ENCODE measurements around the gene TBC1D8. TPM values are rescaled to one million over a fixed set of nuclear protein-coding genes. Genes with fewer than 3 reads are reported as not detected.

The TBC1D8 gene
- total and polyA plus RNA-seq, 2 of the 13 experiments (the other 11 are each of a cell fraction or from before 2014, with no cell fraction given) = 45.1 to 95.4 TPM

- TF ChIP-seq, protein P1, sequence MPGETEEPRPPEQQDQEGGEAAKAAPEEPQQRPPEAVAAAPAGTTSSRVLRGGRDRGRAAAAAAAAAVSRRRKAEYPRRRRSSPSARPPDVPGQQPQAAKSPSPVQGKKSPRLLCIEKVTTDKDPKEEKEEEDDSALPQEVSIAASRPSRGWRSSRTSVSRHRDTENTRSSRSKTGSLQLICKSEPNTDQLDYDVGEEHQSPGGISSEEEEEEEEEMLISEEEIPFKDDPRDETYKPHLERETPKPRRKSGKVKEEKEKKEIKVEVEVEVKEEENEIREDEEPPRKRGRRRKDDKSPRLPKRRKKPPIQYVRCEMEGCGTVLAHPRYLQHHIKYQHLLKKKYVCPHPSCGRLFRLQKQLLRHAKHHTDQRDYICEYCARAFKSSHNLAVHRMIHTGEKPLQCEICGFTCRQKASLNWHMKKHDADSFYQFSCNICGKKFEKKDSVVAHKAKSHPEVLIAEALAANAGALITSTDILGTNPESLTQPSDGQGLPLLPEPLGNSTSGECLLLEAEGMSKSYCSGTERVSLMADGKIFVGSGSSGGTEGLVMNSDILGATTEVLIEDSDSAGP (CRISPR knock-in tag; IDR thresholded peaks at IDR 0.05; ENCODE audit: borderline replicate concordance) = no peak
- TF ChIP-seq, protein P2, sequence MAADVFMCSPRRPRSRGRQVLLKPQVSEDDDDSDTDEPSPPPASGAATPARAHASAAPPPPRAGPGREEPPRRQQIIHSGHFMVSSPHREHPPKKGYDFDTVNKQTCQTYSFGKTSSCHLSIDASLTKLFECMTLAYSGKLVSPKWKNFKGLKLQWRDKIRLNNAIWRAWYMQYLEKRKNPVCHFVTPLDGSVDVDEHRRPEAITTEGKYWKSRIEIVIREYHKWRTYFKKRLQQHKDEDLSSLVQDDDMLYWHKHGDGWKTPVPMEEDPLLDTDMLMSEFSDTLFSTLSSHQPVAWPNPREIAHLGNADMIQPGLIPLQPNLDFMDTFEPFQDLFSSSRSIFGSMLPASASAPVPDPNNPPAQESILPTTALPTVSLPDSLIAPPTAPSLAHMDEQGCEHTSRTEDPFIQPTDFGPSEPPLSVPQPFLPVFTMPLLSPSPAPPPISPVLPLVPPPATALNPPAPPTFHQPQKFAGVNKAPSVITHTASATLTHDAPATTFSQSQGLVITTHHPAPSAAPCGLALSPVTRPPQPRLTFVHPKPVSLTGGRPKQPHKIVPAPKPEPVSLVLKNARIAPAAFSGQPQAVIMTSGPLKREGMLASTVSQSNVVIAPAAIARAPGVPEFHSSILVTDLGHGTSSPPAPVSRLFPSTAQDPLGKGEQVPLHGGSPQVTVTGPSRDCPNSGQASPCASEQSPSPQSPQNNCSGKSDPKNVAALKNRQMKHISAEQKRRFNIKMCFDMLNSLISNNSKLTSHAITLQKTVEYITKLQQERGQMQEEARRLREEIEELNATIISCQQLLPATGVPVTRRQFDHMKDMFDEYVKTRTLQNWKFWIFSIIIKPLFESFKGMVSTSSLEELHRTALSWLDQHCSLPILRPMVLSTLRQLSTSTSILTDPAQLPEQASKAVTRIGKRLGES (CRISPR knock-in tag; IDR thresholded peaks at IDR 0.05; ENCODE audit: borderline replicate concordance) = no peak
These were observed 145.0 kb downstream of the TBC1D8 start (continued) for GRCh38 chr2:101006065-101006715.

DNA sequence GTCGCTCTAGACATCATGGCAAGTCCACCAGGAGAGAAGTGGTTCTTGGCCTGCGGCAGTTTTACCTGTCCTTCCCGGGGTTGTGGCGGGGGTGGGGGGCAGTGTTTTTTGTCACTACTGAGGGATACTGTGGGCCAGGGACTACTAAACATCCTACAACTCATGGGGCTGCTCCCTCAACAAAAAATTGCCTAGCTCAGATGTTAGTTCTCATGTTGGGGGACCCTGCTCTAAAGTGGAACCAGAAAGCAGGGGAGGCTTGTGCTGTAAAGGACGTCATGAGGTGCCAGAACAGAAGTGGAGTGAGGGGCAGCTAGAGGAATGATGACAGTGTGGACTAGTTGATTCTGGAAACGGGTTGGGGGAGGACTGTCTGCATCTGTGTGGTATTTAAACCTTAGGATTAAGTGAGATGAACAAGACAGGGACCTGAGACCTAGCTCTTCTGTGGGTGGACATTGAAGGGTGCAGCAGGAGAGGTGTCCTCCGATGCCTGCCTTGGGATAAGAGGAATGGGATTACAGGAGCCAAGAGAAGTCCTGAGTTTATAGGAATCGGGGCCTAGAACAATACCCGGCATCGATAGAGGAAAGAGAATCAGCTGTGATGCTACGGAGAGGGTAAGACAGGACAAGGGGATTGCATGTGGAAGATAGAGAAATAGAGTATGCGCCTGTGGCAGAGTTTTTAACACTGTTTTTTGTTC, 146.4 kb downstream of the TBC1D8 start:
- peak overlapping the region; percentile 91 for H3K4me2 ChIP-seq (ENCODE audit: low read depth, low read length)
- DNase-seq (ENCODE audit: low spot score) (no peak), FAIRE-seq (no peak), ATAC-seq (no peak)
- POLR2A ChIA-PET = interaction anchor here (0.9 to 3.1 kb wide), 4 partner anchors 7 to 197 kb away, joined by 3 to 41 read pairs (median 10); partner anchors contain the start of gene TBC1D8
- peak overlapping the region in 2 of 3 experiments; percentile 91 to 96; a peak in 4 of 6 replicates for H3K4me3 ChIP-seq (replicated peaks in 1 of 3; ENCODE audit: insufficient read depth in 1 of 3, low read depth in 2 of 3, low read length in 3 of 3)
- peaks cover 43% of the 10 kb centered on the region for H3K4me1 ChIP-seq (ENCODE audit: insufficient read depth, low read length)
- H3K9ac ChIP-seq (ENCODE audit: insufficient read depth, low read depth, low read length) = peak overlapping the region; percentile 97
- no TSS peak for BruUV-seq (replicated peaks)
- no peaks in the 10 kb centered on the region; a peak in 1 of 5 replicates for H3K27me3 ChIP-seq (ENCODE audit: control insufficient read depth in 1 of 2, insufficient read depth in 2 of 2, low read length in 2 of 2)
- peaks cover 39% of the 10 kb centered on the region for H3K79me2 ChIP-seq (ENCODE audit: insufficient read depth, low read length)
- CTCF ChIA-PET (ENCODE audit: low intra/inter-chr PET ratio, low total read pairs) = no interaction called here
- H3K27ac ChIP-seq (ENCODE audit: extremely low read length, insufficient read depth, low read length) = peak overlapping the region; percentile 79
- in situ Hi-C loops (cut with HindIII; ENCODE audit: extremely low pct_ligation_motif_present, low pct_unique_long_range_greater_than_20kb) (no loop called here), intact Hi-C loops (cut with micrococcal nuclease; ENCODE audit: unreplicated experiment) (no loop called here)
- no peak overlapping the region for H2AFZ ChIP-seq (ENCODE audit: low read length)
- H3K9me3 ChIP-seq (ENCODE audit: low read length) = no peaks in the 10 kb centered on the region
- peaks cover 59% of the 10 kb centered on the region for H4K20me1 ChIP-seq (ENCODE audit: insufficient read depth, low read length)
- H3K36me3 ChIP-seq (replicated peaks in 1 of 2; ENCODE audit: control insufficient read depth in 1 of 2, insufficient read depth in 2 of 2, low read length in 2 of 2) = peaks cover 23 to 56% of the 10 kb centered on the region in 2 experiments
- WGBS (ENCODE audit: low lambda C conversion rate) = 92% methylated on average over 12 of the region's 12 CpGs
- no peak for TF ChIP-seq ZNF724P (CRISPR knock-in tag; IDR thresholded peaks at IDR 0.05; ENCODE audit: borderline replicate concordance)
- TF ChIP-seq KLF9 (CRISPR knock-in tag; IDR thresholded peaks at IDR 0.05; ENCODE audit: low read depth) = no peak
- no peak for TF ChIP-seq RARG (CRISPR knock-in tag; IDR thresholded peaks at IDR 0.05; ENCODE audit: low read depth)
- TF ChIP-seq HNF1B (CRISPR knock-in tag; IDR thresholded peaks at IDR 0.05) = 0 out of 2 replicates have a peak, but pooled peaks have one; percentile 6
- TF ChIP-seq MTERF4 (CRISPR knock-in tag; IDR thresholded peaks at IDR 0.05) = 0 out of 2 replicates have a peak, but pooled peaks have one; percentile 38
- TF ChIP-seq ELF3 (CRISPR knock-in tag; IDR thresholded peaks at IDR 0.05) = no peak
- 0 out of 2 replicates have a peak, but pooled peaks have one; percentile 66 for TF ChIP-seq RBFOX2 (IDR thresholded peaks at IDR 0.05; ENCODE audit: low read depth, low read length)
- no peak for TF ChIP-seq TBX2 (CRISPR knock-in tag; IDR thresholded peaks at IDR 0.05; ENCODE audit: borderline replicate concordance)

Measured in HepG2 (cell line).